ENCODE results near the gene CACNA1C.

CACNA1C gene

DNA sequence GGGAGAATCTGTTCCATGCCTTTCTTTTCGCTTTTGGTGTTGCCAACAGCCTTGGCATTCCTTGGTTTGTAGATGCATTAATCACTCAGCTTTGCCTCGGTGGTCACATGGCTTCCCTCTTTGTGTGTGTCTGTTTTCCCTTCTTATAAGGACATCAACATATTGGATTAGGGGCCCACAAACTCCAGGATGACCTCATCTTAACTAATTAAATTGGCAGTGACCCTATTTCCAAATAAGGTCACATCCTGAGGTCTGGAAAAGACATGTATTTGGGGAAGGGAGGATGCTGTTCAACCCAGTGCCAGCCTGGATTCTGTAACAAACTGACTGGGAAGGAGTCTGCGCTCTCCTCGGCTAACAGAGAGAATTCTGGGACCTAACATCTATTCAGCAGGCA is 376.2 kb downstream of the CACNA1C start:
- DNase-seq = no peak
- Histone ChIP-seq H3K9me3 (ENCODE audit: severe bottlenecking) (peaks cover 11% of the 10 kb centered on the region), H3K27ac (no peak overlapping the region), H3K4me3 (ENCODE audit: low read depth, low read length) (no peak overlapping the region), H3K27me3 (ENCODE audit: insufficient read depth, low read depth, severe bottlenecking) (no peaks in the 10 kb centered on the region), H3K36me3 (no peaks in the 10 kb centered on the region)
- no peak for TF ChIP-seq CTCF (IDR thresholded peaks at IDR 0.05; ENCODE audit: low read depth, low read length)

DNA sequence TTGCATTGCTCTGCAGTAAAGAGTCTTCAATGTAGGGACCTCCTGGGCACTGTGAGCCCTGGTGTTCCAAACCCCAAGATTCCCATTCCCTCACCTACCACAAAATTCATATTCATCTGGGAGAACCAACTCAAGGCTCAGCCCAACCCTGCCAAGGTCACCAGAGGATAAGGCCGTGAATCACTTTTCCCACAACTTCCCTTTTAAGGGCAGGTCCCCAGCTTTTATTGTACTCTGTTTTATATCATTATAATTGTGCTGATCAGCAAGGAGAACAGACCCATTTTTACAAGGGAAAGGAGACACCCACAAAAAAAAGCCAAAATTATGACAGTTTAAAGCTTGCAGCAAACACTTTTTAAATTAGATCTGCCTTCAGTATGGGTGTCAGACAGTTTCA is 379.0 kb downstream of the CACNA1C start:
- no peaks in the 10 kb centered on the region; the same call in 1 of the 2 replicates for H3K36me3 ChIP-seq
- DNase-seq = no peak

GRCh38 chr12:2432856-2433255 is 380.1 kb downstream of the CACNA1C start:
- Histone ChIP-seq H3K27me3 (ENCODE audit: insufficient read depth, low read depth, severe bottlenecking) (no peaks in the 10 kb centered on the region), H3K9me3 (ENCODE audit: severe bottlenecking) (peaks cover 4% of the 10 kb centered on the region), H3K27ac (no peak overlapping the region), H3K36me3 (no peaks in the 10 kb centered on the region; the same call in 1 of the 2 replicates), H3K4me3 (ENCODE audit: low read depth, low read length) (no peak overlapping the region)
- TF ChIP-seq CTCF (IDR thresholded peaks at IDR 0.05; ENCODE audit: low read depth, low read length) = no peak
- no peak for DNase-seq

More for the DNA sequence above, 379.0 kb downstream of the CACNA1C start:
- H3K4me3 ChIP-seq (ENCODE audit: low read depth, low read length) = no peak overlapping the region
- peaks cover 4% of the 10 kb centered on the region for H3K9me3 ChIP-seq (ENCODE audit: severe bottlenecking)
- TF ChIP-seq CTCF (IDR thresholded peaks at IDR 0.05; ENCODE audit: low read depth, low read length) = no peak
- no peaks in the 10 kb centered on the region for H3K27me3 ChIP-seq (ENCODE audit: insufficient read depth, low read depth, severe bottlenecking)
- H3K27ac ChIP-seq = no peak overlapping the region

DNA sequence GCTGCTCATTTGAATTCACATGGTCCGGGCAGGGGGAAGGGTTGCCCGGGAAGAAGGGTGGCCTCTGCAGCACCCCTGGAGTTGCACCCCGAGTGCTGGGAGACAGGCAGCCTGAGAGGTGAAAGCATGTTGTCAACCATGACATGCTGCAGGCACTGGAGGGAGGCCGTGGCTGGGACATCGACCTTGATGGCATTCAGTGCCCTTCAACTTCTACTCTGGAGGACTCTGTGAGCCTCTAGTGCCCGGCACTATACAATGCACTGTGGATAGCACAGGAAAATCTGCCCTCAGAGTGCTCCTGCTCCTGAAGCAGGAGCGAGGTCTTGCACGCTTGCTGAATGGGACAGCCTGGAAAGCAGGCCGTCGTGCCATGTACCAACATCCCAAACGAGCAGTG is 382.7 kb downstream of the CACNA1C start:
- H3K9me3 ChIP-seq (ENCODE audit: severe bottlenecking) = peaks cover 4% of the 10 kb centered on the region
- no peak overlapping the region for H3K27ac ChIP-seq
- H3K27me3 ChIP-seq (ENCODE audit: insufficient read depth, low read depth, severe bottlenecking) = no peaks in the 10 kb centered on the region
- DNase-seq = no peak
- H3K4me3 ChIP-seq (ENCODE audit: low read depth, low read length) = no peak overlapping the region
- H3K36me3 ChIP-seq = no peaks in the 10 kb centered on the region; the same call in 1 of the 2 replicates
- no peak for TF ChIP-seq CTCF (IDR thresholded peaks at IDR 0.05; ENCODE audit: low read depth, low read length)

GRCh38 chr12:2439332-2440100 is 386.7 kb downstream of the CACNA1C start:
- no peak for TF ChIP-seq CTCF (IDR thresholded peaks at IDR 0.05; ENCODE audit: low read depth, low read length)
- DNase-seq = no peak
- no peaks in the 10 kb centered on the region for H3K27me3 ChIP-seq (ENCODE audit: insufficient read depth, low read depth, severe bottlenecking)

DNA sequence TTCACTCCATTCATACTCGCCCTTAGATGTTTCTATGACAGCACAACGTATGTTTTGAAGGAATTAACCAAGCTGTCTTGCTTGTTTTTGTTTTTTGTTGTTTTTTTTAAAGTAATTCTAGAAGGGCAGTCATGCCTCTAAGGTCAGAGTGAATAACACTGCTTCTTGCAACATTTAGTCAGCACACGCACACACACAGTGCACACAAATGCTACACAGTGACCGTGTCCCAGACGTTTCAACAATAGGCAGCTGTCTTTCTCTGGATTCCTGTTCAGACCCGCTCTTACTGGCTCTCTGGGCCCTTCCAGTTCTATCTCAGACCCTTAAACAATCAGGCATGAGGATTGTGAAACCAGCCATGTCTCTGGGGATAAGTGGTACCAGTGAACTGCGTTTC is 391.0 kb downstream of the CACNA1C start:
- no peak overlapping the region for H3K27ac ChIP-seq
- no peak for DNase-seq
- H3K4me3 ChIP-seq (ENCODE audit: low read depth, low read length) = no peak overlapping the region
- no peaks in the 10 kb centered on the region for H3K36me3 ChIP-seq
- no peak for TF ChIP-seq CTCF (IDR thresholded peaks at IDR 0.05; ENCODE audit: low read depth, low read length)
- no peaks in the 10 kb centered on the region for H3K9me3 ChIP-seq (ENCODE audit: severe bottlenecking)
- no peaks in the 10 kb centered on the region for H3K27me3 ChIP-seq (ENCODE audit: insufficient read depth, low read depth, severe bottlenecking)

More at GRCh38 chr12:2439332-2440100, 386.7 kb downstream of the CACNA1C start:
- Histone ChIP-seq H3K27ac (no peak overlapping the region), H3K4me3 (ENCODE audit: low read depth, low read length) (no peak overlapping the region), H3K36me3 (no peaks in the 10 kb centered on the region), H3K9me3 (ENCODE audit: severe bottlenecking) (no peaks in the 10 kb centered on the region)
